ENCODE measurements around the gene MAP3K14.

GRCh38 chr17:45282683-45283644 lies 33.9 kb downstream of the MAP3K14 start:
- TF ChIP-seq, protein P1, sequence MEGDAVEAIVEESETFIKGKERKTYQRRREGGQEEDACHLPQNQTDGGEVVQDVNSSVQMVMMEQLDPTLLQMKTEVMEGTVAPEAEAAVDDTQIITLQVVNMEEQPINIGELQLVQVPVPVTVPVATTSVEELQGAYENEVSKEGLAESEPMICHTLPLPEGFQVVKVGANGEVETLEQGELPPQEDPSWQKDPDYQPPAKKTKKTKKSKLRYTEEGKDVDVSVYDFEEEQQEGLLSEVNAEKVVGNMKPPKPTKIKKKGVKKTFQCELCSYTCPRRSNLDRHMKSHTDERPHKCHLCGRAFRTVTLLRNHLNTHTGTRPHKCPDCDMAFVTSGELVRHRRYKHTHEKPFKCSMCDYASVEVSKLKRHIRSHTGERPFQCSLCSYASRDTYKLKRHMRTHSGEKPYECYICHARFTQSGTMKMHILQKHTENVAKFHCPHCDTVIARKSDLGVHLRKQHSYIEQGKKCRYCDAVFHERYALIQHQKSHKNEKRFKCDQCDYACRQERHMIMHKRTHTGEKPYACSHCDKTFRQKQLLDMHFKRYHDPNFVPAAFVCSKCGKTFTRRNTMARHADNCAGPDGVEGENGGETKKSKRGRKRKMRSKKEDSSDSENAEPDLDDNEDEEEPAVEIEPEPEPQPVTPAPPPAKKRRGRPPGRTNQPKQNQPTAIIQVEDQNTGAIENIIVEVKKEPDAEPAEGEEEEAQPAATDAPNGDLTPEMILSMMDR (IDR thresholded peaks at IDR 0.05), result no peak
- TF ChIP-seq EZH2phosphoT487 (IDR thresholded peaks at IDR 0.05), result no peak

All from neural progenitor cell (in vitro differentiated cells).